Activated naive CD8-positive, alpha-beta T cell (primary cell): ENCODE data around the gene NUDT21.

Experiments
- H3K27ac Mint-ChIP-seq: one replicate; pipeline ENCODE4 v1.8.0; 2021; ENCODE audit warnings: mixed read lengths
- H3K27me3 Mint-ChIP-seq: one replicate; pipeline ENCODE4 v1.8.0; 2021; ENCODE audit warnings: mixed read lengths
- H3K36me3 Mint-ChIP-seq: one replicate; pipeline ENCODE4 v1.8.0; 2021; ENCODE audit warnings: mixed read lengths
- H3K4me1 Mint-ChIP-seq: one replicate; pipeline ENCODE4 v1.8.0; 2021; ENCODE audit warnings: low read depth, mixed read lengths
- H3K4me3 Mint-ChIP-seq: one replicate; pipeline ENCODE4 v1.8.0; 2021; ENCODE audit warnings: mild to moderate bottlenecking, mixed read lengths
- H3K9me3 Mint-ChIP-seq: one replicate; pipeline ENCODE4 v1.8.0; 2021; ENCODE audit warnings: low read depth, mixed read lengths

The NUDT21 gene

DNA sequence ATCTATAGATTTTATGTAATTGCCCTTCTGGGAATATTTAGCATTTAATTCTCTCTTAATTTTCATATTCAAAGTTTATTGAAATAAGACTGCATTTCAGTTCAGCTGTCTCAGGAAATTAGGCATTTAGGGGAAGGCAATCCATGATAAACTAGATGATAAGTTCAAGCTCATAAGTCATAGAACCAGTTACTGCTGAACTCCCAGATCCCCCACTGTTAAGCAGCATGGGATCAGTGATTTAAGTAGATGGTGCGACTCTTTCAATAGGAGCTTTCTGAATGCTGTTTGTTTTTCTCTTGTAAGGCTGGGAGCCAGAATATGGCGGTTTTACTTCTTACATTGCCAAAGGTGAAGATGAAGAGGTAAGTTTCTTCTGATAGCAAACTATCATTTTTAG is 24.1 kb upstream of the NUDT21 start:
- Mint-ChIP-seq H3K27me3 (no peaks in the 10 kb centered on the region), H3K4me1 (peaks cover 13% of the 10 kb centered on the region), H3K9me3 (no peaks in the 10 kb centered on the region), H3K36me3 (peaks cover 17% of the 10 kb centered on the region), H3K27ac (peak overlapping the region; percentile 42), H3K4me3 (no peak overlapping the region)

GRCh38 chr16:56470666-56471065 is 19.5 kb upstream of the NUDT21 start:
- Mint-ChIP-seq H3K4me3 (no peak overlapping the region), H3K27me3 (no peaks in the 10 kb centered on the region), H3K4me1 (no peaks in the 10 kb centered on the region), H3K27ac (no peak overlapping the region), H3K36me3 (peaks cover 8% of the 10 kb centered on the region), H3K9me3 (no peaks in the 10 kb centered on the region)

DNA sequence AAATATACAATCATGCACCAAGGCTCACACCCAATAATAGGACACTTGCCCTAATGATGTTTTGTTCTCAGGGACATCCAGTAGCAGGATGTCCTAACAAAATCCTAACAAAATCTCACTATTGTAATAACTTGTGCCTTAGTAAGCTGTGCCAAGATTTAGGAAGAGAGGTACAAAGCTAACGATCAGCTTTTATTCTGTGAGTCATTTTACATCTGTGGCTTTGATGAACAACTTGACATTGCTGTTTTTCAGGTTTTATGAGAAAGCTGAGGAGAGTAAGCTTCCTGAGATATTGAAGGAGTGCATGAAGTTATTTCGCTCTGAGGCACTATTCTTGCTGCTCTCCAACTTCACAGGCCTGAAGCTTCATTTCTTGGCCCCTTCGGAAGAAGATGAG is 19.1 kb upstream of the NUDT21 start:
- Mint-ChIP-seq H3K36me3 (peaks cover 9% of the 10 kb centered on the region), H3K9me3 (no peaks in the 10 kb centered on the region), H3K27ac (peak overlapping the region; percentile 10), H3K4me1 (no peaks in the 10 kb centered on the region), H3K27me3 (no peaks in the 10 kb centered on the region), H3K4me3 (no peak overlapping the region)

- peaks cover 7% of the 10 kb centered on the region for H3K36me3 Mint-ChIP-seq
- H3K4me1 Mint-ChIP-seq: no peaks in the 10 kb centered on the region
- no peak overlapping the region for H3K4me3 Mint-ChIP-seq
- no peak overlapping the region for H3K27ac Mint-ChIP-seq
- no peaks in the 10 kb centered on the region for H3K9me3 Mint-ChIP-seq
- H3K27me3 Mint-ChIP-seq: no peaks in the 10 kb centered on the region
Observed at GRCh38 chr16:56469748-56470147, 18.6 kb upstream of the NUDT21 start.

DNA sequence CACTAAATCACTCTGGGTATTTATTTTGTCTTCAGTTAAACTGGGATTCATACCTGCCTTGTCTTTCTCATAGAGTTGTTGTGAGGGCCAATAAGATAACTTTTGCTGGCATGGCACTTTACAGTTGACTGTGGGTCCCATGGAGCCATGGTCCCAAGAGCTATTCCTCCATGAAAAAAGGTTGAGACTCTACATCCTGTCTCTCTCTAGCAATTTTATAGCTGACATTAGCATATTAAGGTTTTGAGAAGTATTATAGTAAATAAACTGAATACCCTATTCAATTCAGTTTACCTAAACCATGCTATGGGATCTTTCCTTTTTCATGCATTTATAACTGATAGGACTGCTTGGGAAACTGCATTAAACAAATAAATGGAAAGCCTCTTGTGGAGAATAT is 17.7 kb upstream of the NUDT21 start:
- Mint-ChIP-seq H3K36me3 (peaks cover 15% of the 10 kb centered on the region), H3K9me3 (no peaks in the 10 kb centered on the region), H3K27ac (no peak overlapping the region), H3K4me1 (peaks cover 3% of the 10 kb centered on the region), H3K4me3 (no peak overlapping the region), H3K27me3 (no peaks in the 10 kb centered on the region)

DNA sequence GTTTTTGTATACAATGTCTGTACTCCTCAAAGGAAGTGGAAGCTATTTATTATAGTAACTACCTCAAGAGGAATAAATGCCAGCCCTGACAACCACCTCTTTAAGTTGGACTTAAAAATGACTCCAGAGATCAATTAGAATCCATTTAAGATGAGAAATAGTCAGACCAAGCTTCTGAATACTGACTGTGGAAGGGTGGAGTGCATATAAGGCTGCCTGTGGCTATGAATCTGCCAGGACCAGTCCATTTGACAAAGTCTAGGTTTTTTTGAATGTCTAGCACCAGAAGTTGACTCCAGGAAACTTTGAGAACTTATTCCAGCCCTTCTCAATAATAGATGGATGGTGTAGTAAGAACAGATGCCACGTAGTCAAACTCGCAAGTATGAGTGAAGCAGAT is 15.2 kb upstream of the NUDT21 start:
- Mint-ChIP-seq H3K27ac (no peak overlapping the region), H3K36me3 (peaks cover 18% of the 10 kb centered on the region), H3K4me3 (no peak overlapping the region), H3K27me3 (no peaks in the 10 kb centered on the region), H3K4me1 (peaks cover 3% of the 10 kb centered on the region), H3K9me3 (no peaks in the 10 kb centered on the region)

- Mint-ChIP-seq H3K36me3 (peaks cover 16% of the 10 kb centered on the region), H3K27ac (no peak overlapping the region), H3K4me1 (peaks cover 3% of the 10 kb centered on the region), H3K9me3 (no peaks in the 10 kb centered on the region), H3K27me3 (no peaks in the 10 kb centered on the region), H3K4me3 (no peak overlapping the region)
Observed at GRCh38 chr16:56463153-56463552, 12.0 kb upstream of the NUDT21 start.

- Mint-ChIP-seq H3K36me3 (peaks cover 19% of the 10 kb centered on the region), H3K4me3 (no peak overlapping the region), H3K4me1 (peaks cover 3% of the 10 kb centered on the region), H3K27ac (peak overlapping the region; percentile 41), H3K27me3 (no peaks in the 10 kb centered on the region), H3K9me3 (no peaks in the 10 kb centered on the region)
Observed at GRCh38 chr16:56462064-56462796, 11.1 kb upstream of the NUDT21 start.

- Mint-ChIP-seq H3K27me3 (no peaks in the 10 kb centered on the region), H3K27ac (no peak overlapping the region), H3K9me3 (no peaks in the 10 kb centered on the region), H3K4me1 (peaks cover 11% of the 10 kb centered on the region), H3K4me3 (no peak overlapping the region), H3K36me3 (peaks cover 28% of the 10 kb centered on the region)
Observed at GRCh38 chr16:56460101-56460500, 9.0 kb upstream of the NUDT21 start.

DNA sequence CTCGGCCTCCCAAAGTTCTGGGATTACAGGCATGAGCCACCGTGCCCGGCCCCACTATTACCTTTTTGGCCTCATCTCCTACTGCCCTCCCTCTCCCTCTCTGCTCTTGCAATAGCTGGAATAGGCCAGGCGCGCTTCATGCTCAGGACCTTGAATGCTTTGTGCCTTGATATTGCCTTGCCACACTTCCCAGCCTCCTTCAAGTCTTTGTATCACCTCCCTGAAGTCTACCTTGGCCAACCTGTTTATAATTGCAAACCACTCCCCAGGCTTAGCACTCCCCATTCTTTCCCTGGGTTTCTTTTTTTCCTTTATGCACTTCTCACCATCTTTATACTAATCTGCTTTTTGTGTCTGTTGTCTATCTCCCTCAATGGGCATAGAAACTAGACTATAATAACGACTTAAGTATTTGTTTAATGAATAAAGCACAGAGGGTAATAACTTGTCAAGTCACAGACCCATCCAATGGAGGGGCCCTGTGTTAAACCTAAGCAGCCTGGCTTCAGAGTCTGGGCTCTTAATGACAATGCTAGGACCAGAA is 6.9 kb upstream of the NUDT21 start:
- H3K4me1 Mint-ChIP-seq: peaks cover 18% of the 10 kb centered on the region
- peaks cover 27% of the 10 kb centered on the region for H3K36me3 Mint-ChIP-seq
- no peaks in the 10 kb centered on the region for H3K27me3 Mint-ChIP-seq
- H3K4me3 Mint-ChIP-seq: no peak overlapping the region
- H3K9me3 Mint-ChIP-seq: no peaks in the 10 kb centered on the region
- no peak overlapping the region for H3K27ac Mint-ChIP-seq

DNA sequence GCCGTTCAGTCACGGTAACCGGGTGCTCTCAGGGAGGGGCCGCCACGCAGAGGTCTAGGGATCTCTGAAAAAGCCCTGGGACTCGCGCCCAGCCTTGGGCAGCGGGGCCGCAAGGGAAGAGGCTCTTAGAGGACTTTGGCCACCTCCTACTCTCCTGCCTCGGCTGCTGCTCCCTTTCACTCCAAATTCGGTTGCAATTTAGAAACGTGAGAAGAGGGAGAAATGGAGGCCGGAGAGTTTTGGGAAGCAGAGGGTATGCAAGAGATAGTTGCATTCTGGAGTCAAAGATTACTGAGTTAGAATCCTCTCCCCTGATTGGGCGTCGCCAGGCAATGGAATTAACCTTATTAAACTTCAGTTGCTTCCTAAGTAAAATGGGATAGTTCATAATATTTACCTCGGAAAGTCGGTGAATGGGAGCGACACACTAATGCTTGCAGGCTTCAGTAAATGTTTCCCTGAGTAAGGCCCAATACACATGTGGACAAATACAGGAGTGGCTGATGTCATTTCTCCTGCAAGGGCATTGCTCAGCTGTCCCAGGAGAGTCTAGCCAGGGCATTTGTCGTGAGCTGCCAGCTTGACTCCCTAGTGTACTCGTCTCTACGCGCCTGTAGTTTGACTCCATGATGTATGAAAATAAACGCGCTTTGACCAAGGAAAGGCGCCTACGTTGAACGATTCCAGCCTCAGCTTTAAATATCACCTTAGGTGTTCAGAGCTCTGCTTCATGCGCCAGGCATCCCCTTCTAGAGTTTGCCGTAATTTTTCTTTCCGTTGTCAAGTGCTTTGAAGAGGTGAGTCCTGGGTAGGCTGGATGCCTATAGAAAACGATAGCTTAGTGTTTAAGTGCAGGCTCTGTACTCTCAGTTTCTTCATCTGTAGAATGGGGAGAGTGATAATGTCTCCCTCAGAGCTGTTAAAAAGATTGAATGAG is 889 bp upstream of the NUDT21 start:
- Mint-ChIP-seq H3K4me3 (peak overlapping the region; percentile 100), H3K27ac (peak overlapping the region; percentile 99), H3K36me3 (peaks cover 18% of the 10 kb centered on the region), H3K27me3 (no peaks in the 10 kb centered on the region), H3K9me3 (no peaks in the 10 kb centered on the region), H3K4me1 (peaks cover 62% of the 10 kb centered on the region)

- no peaks in the 10 kb centered on the region for H3K27me3 Mint-ChIP-seq
- peak overlapping the region; percentile 99 for H3K27ac Mint-ChIP-seq
- H3K9me3 Mint-ChIP-seq: no peaks in the 10 kb centered on the region
- peak overlapping the region; percentile 100 for H3K4me3 Mint-ChIP-seq
- H3K36me3 Mint-ChIP-seq: peaks cover 7% of the 10 kb centered on the region
- H3K4me1 Mint-ChIP-seq: peaks cover 56% of the 10 kb centered on the region
Observed at GRCh38 chr16:56450275-56450985, 702 bp downstream of the NUDT21 start.

GRCh38 chr16:56448005-56448404 is 3.1 kb downstream of the NUDT21 start:
- peak overlapping the region; percentile 75 for H3K27ac Mint-ChIP-seq
- no peaks in the 10 kb centered on the region for H3K9me3 Mint-ChIP-seq
- H3K27me3 Mint-ChIP-seq: no peaks in the 10 kb centered on the region
- no peaks in the 10 kb centered on the region for H3K36me3 Mint-ChIP-seq
- H3K4me1 Mint-ChIP-seq: peaks cover 48% of the 10 kb centered on the region
- peak overlapping the region; percentile 56 for H3K4me3 Mint-ChIP-seq

DNA sequence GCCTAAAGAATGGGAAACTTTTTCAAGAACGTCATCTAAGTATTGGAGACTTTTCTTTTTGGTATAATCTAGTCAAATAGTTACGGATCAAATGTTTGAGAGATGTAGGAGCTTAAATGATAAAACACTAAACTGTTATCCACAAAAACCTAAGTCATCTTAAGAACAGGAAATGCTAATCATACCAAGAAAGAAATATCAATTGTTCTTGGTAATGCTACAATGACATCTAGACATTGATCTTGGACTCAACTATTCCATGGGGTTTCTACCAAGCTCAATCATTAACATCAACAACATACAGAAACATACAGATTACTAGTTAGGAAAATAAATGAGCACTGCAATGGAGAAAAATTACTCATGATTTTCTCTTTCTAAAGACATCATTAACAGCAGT is 3.8 kb downstream of the NUDT21 start:
- Mint-ChIP-seq H3K4me3 (no peak overlapping the region), H3K9me3 (no peaks in the 10 kb centered on the region), H3K4me1 (peaks cover 42% of the 10 kb centered on the region)

GRCh38 chr16:56438038-56438437 is 13.1 kb downstream of the NUDT21 start:
- H3K27ac Mint-ChIP-seq: peak overlapping the region; percentile 64
- H3K27me3 Mint-ChIP-seq: no peaks in the 10 kb centered on the region
- H3K36me3 Mint-ChIP-seq: peaks cover 13% of the 10 kb centered on the region
- H3K4me3 Mint-ChIP-seq: no peak overlapping the region
- peaks cover 2% of the 10 kb centered on the region for H3K4me1 Mint-ChIP-seq
- no peaks in the 10 kb centered on the region for H3K9me3 Mint-ChIP-seq

More for the DNA sequence above, 3.8 kb downstream of the NUDT21 start:
- Mint-ChIP-seq H3K27ac (peak overlapping the region; percentile 75), H3K36me3 (peaks cover 2% of the 10 kb centered on the region), H3K27me3 (no peaks in the 10 kb centered on the region)
